ENCODE results near the gene NT5C2. TPM values are rescaled to one million over a fixed set of nuclear protein-coding genes. Genes with fewer than 3 reads are reported as not detected.
"Not testable (repeated sequence)": the region's sequence is repeated elsewhere in the genome, so short reads cannot be mapped to it uniquely, and the experiment has no call there.

NT5C2 gene
- total and polyA plus RNA-seq, 2 donors (not counting 3 experiments of a cell fraction or from before 2014, with no cell fraction given) = 47.2 to 69.9 TPM

GRCh38 chr10:103207141-103207540, 14.1 kb upstream of the NT5C2 start:
- BruUV-seq (replicated peaks) = no TSS peak
- DNase-seq (ENCODE audit: low read depth, low spot score) (no peak), FAIRE-seq (no peak)
- H3K4me2 ChIP-seq (ENCODE audit: insufficient read depth, low read length) = no peak overlapping the region
- no peaks in the 10 kb centered on the region for H4K20me1 ChIP-seq (replicated peaks; ENCODE audit: control insufficient read depth, extremely low read depth, insufficient read depth, low read length)
- no peak for TF ChIP-seq POLR2AphosphoS5 (IDR thresholded peaks at IDR 0.05; ENCODE audit: insufficient read depth, low read depth, low read length)
- no peak for TF ChIP-seq POLR2A (IDR thresholded peaks at IDR 0.05; ENCODE audit: low read depth, low read length)
- no peak for TF ChIP-seq JUN (IDR thresholded peaks at IDR 0.05; ENCODE audit: borderline replicate concordance, insufficient read depth, insufficient read length, low read depth)
- no peak for TF ChIP-seq FOS (IDR thresholded peaks at IDR 0.05; ENCODE audit: borderline replicate concordance, insufficient read depth, low read length)
- no peak for TF ChIP-seq MAX (IDR thresholded peaks at IDR 0.05; ENCODE audit: insufficient read depth, insufficient read length)
- TF ChIP-seq EZH2 (IDR thresholded peaks at IDR 0.05; ENCODE audit: borderline replicate concordance, low read depth, low read length, severe bottlenecking) = no peak
- TF ChIP-seq MYC (IDR thresholded peaks at IDR 0.05; ENCODE audit: low read depth, low read length) = no peak
- TF ChIP-seq CTCF (IDR thresholded peaks at IDR 0.05; ENCODE audit: extremely low read depth in 1 of 2, insufficient read depth in 1 of 2, low read depth in 1 of 2, low read length in 2 of 2) = no peak
- no peak for TF ChIP-seq GATA2 (IDR thresholded peaks at IDR 0.05; ENCODE audit: insufficient read depth, insufficient read length, low read depth, low read length)
- H3K27ac ChIP-seq (ENCODE audit: insufficient read depth, low read depth, low read length) = no peak overlapping the region
- no peaks in the 10 kb centered on the region for H3K9me3 ChIP-seq (replicated peaks; ENCODE audit: control insufficient read depth, insufficient read depth, low read length)
- H3K9ac ChIP-seq (replicated peaks; ENCODE audit: extremely low read depth, insufficient read depth, low read length) = no peak overlapping the region
- intact Hi-C loops (cut with micrococcal nuclease) = no loop called here
- no peaks in the 10 kb centered on the region for H3K79me2 ChIP-seq (ENCODE audit: control insufficient read depth, insufficient read depth, low read length)
- no peaks in the 10 kb centered on the region for H3K9me1 ChIP-seq (replicated peaks; ENCODE audit: control insufficient read depth, extremely low read depth, insufficient read depth, low read length)
- no peaks in the 10 kb centered on the region for H3K27me3 ChIP-seq (ENCODE audit: control insufficient read depth in 2 of 2, insufficient read depth in 2 of 2, low read length in 2 of 2)
- dilution Hi-C loops (cut with MboI; ENCODE audit: extremely low pct_ligation_motif_present, low sequenced_read_pairs) = no loop called here
- no peak overlapping the region for H2AFZ ChIP-seq (ENCODE audit: low read depth, low read length)
- ChIA-PET CTCF (no interaction called here), POLR2A (no interaction called here)
- H3K36me3 ChIP-seq (ENCODE audit: control insufficient read depth in 2 of 2, extremely low read depth in 1 of 2, insufficient read depth in 2 of 2, low read length in 2 of 2) = no peaks in the 10 kb centered on the region
- no peak overlapping the region for H3K4me3 ChIP-seq (replicated peaks in 1 of 3; ENCODE audit: insufficient read depth in 1 of 3, low read depth in 1 of 3, low read length in 3 of 3)
- H3K4me1 ChIP-seq (ENCODE audit: control insufficient read depth, extremely low read depth, insufficient read depth, low read length) = no peaks in the 10 kb centered on the region

- dilution Hi-C loops (cut with MboI; ENCODE audit: extremely low pct_ligation_motif_present, low sequenced_read_pairs); H3K79me2 ChIP-seq (ENCODE audit: control insufficient read depth, insufficient read depth, low read length); H3K4me3 ChIP-seq (replicated peaks in 1 of 3; ENCODE audit: insufficient read depth in 1 of 3, low read depth in 1 of 3, low read length in 3 of 3); BruUV-seq (replicated peaks); H3K27ac ChIP-seq (ENCODE audit: insufficient read depth, low read depth, low read length); DNase-seq (ENCODE audit: low read depth, low spot score); POLR2A ChIA-PET; H3K9me1 ChIP-seq (replicated peaks; ENCODE audit: control insufficient read depth, extremely low read depth, insufficient read depth, low read length); H3K4me1 ChIP-seq (ENCODE audit: control insufficient read depth, extremely low read depth, insufficient read depth, low read length); H3K9ac ChIP-seq (replicated peaks; ENCODE audit: extremely low read depth, insufficient read depth, low read length); CTCF ChIA-PET; FAIRE-seq; H3K4me2 ChIP-seq (ENCODE audit: insufficient read depth, low read length); H2AFZ ChIP-seq (ENCODE audit: low read depth, low read length); H3K9me3 ChIP-seq (replicated peaks; ENCODE audit: control insufficient read depth, insufficient read depth, low read length); intact Hi-C loops (cut with micrococcal nuclease); H3K36me3 ChIP-seq (ENCODE audit: control insufficient read depth in 2 of 2, extremely low read depth in 1 of 2, insufficient read depth in 2 of 2, low read length in 2 of 2); H3K27me3 ChIP-seq (ENCODE audit: control insufficient read depth in 2 of 2, insufficient read depth in 2 of 2, low read length in 2 of 2); H4K20me1 ChIP-seq (replicated peaks; ENCODE audit: control insufficient read depth, extremely low read depth, insufficient read depth, low read length): not testable (repeated sequence)
Observed at GRCh38 chr10:103206715-103207114, 13.6 kb upstream of the NT5C2 start.

GRCh38 chr10:103205401-103205800, 12.3 kb upstream of the NT5C2 start:
- intact Hi-C loops (cut with micrococcal nuclease); H3K79me2 ChIP-seq (ENCODE audit: control insufficient read depth, insufficient read depth, low read length); H3K9me1 ChIP-seq (replicated peaks; ENCODE audit: control insufficient read depth, extremely low read depth, insufficient read depth, low read length); H3K9me3 ChIP-seq (replicated peaks; ENCODE audit: control insufficient read depth, insufficient read depth, low read length); H3K4me3 ChIP-seq (replicated peaks in 1 of 3; ENCODE audit: insufficient read depth in 1 of 3, low read depth in 1 of 3, low read length in 3 of 3); H3K4me2 ChIP-seq (ENCODE audit: insufficient read depth, low read length); H3K36me3 ChIP-seq (ENCODE audit: control insufficient read depth in 2 of 2, extremely low read depth in 1 of 2, insufficient read depth in 2 of 2, low read length in 2 of 2); H3K9ac ChIP-seq (replicated peaks; ENCODE audit: extremely low read depth, insufficient read depth, low read length); BruUV-seq (replicated peaks); H3K27ac ChIP-seq (ENCODE audit: insufficient read depth, low read depth, low read length); dilution Hi-C loops (cut with MboI; ENCODE audit: extremely low pct_ligation_motif_present, low sequenced_read_pairs); H3K4me1 ChIP-seq (ENCODE audit: control insufficient read depth, extremely low read depth, insufficient read depth, low read length); CTCF ChIA-PET; H3K27me3 ChIP-seq (ENCODE audit: control insufficient read depth in 2 of 2, insufficient read depth in 2 of 2, low read length in 2 of 2); DNase-seq (ENCODE audit: low read depth, low spot score); H2AFZ ChIP-seq (ENCODE audit: low read depth, low read length); FAIRE-seq; H4K20me1 ChIP-seq (replicated peaks; ENCODE audit: control insufficient read depth, extremely low read depth, insufficient read depth, low read length): not testable (repeated sequence)
- POLR2A ChIA-PET = interaction anchor here (0.6 kb wide), 1 partner anchor 34 kb away, joined by 3 read pairs; no protein-coding TSS in a partner anchor

Measured in endothelial cell of umbilical vein (primary cell).